Measurements from ENCODE around the gene HCST.
A peak's percentile ranks its signal among the peaks of the same experiment; 100 is the strongest.

The HCST gene

GRCh38 chr19:35931874-35932202, 29.5 kb downstream of the HCST start:
- H3K4me1 Mint-ChIP-seq (ENCODE audit: low read depth), result peaks cover 33% of the 10 kb centered on the region

GRCh38 chr19:35932291-35932936, 30.1 kb downstream of the HCST start:
- no peak overlapping the region for H3K4me3 Mint-ChIP-seq
- no peaks in the 10 kb centered on the region for H3K36me3 Mint-ChIP-seq (ENCODE audit: low read depth)
- H3K27ac Mint-ChIP-seq, result no peak overlapping the region
- no peak for DNase-seq
- H3K9me3 Mint-ChIP-seq, result peaks cover 2% of the 10 kb centered on the region
- H3K4me1 Mint-ChIP-seq (ENCODE audit: low read depth), result peaks cover 39% of the 10 kb centered on the region
- H3K27me3 Mint-ChIP-seq, result no peaks in the 10 kb centered on the region

More at GRCh38 chr19:35931874-35932202, 29.5 kb downstream of the HCST start:
- no peak for DNase-seq
- Mint-ChIP-seq H3K27ac (peak overlapping the region; percentile 75), H3K27me3 (no peaks in the 10 kb centered on the region), H3K36me3 (ENCODE audit: low read depth) (no peaks in the 10 kb centered on the region), H3K9me3 (peaks cover 2% of the 10 kb centered on the region), H3K4me3 (peak overlapping the region; percentile 39)

GRCh38 chr19:35935911-35936737, 33.8 kb downstream of the HCST start, which contains the start of gene LRFN3:
Gene LRFN3, plus strand, starts transcription at chr19:35936374. Its CDS starts 3,052 bp downstream, at chr19:35939426.
- H3K36me3 Mint-ChIP-seq (ENCODE audit: low read depth), result peaks cover 11% of the 10 kb centered on the region
- H3K9me3 Mint-ChIP-seq, result no peaks in the 10 kb centered on the region
- DNase-seq, result peak; percentile 77
- H3K4me1 Mint-ChIP-seq (ENCODE audit: low read depth), result peaks cover 40% of the 10 kb centered on the region
- peak within 1 kb of the TSS; percentile 77 for H3K27ac Mint-ChIP-seq
- no peaks in the 10 kb centered on the region for H3K27me3 Mint-ChIP-seq
- H3K4me3 Mint-ChIP-seq, result peak within 1 kb of the TSS; percentile 83

- H3K4me1 Mint-ChIP-seq (ENCODE audit: low read depth), result peaks cover 36% of the 10 kb centered on the region
- no peaks in the 10 kb centered on the region for H3K9me3 Mint-ChIP-seq
- H3K36me3 Mint-ChIP-seq (ENCODE audit: low read depth), result peaks cover 11% of the 10 kb centered on the region
- peak overlapping the region; percentile 65 for H3K27ac Mint-ChIP-seq
- no peaks in the 10 kb centered on the region for H3K27me3 Mint-ChIP-seq
- H3K4me3 Mint-ChIP-seq, result peak overlapping the region; percentile 73
- no peak for DNase-seq
Measured at GRCh38 chr19:35936738-35937268, 34.5 kb downstream of the HCST start.

GRCh38 chr19:35937345-35938281, 35.3 kb downstream of the HCST start:
- Mint-ChIP-seq H3K4me3 (peak overlapping the region; percentile 73), H3K27ac (peak overlapping the region; percentile 62), H3K4me1 (ENCODE audit: low read depth) (peaks cover 31% of the 10 kb centered on the region), H3K27me3 (no peaks in the 10 kb centered on the region), H3K36me3 (ENCODE audit: low read depth) (peaks cover 11% of the 10 kb centered on the region), H3K9me3 (no peaks in the 10 kb centered on the region)
- no peak for DNase-seq

GRCh38 chr19:35938282-35939224, 36.2 kb downstream of the HCST start:
- no peaks in the 10 kb centered on the region for H3K9me3 Mint-ChIP-seq
- peak overlapping the region; percentile 62 for H3K27ac Mint-ChIP-seq
- DNase-seq, result no peak
- H3K36me3 Mint-ChIP-seq (ENCODE audit: low read depth), result peaks cover 12% of the 10 kb centered on the region
- H3K4me1 Mint-ChIP-seq (ENCODE audit: low read depth), result peaks cover 31% of the 10 kb centered on the region
- peak overlapping the region; percentile 73 for H3K4me3 Mint-ChIP-seq
- no peaks in the 10 kb centered on the region for H3K27me3 Mint-ChIP-seq

- Mint-ChIP-seq H3K4me3 (no peak overlapping the region), H3K36me3 (ENCODE audit: low read depth) (peaks cover 16% of the 10 kb centered on the region), H3K9me3 (no peaks in the 10 kb centered on the region), H3K4me1 (ENCODE audit: low read depth) (peaks cover 33% of the 10 kb centered on the region), H3K27ac (no peak overlapping the region), H3K27me3 (no peaks in the 10 kb centered on the region)
- DNase-seq, result no peak
Measured at GRCh38 chr19:35939307-35940077, 37.2 kb downstream of the HCST start.

- no peak overlapping the region for H3K27ac Mint-ChIP-seq
Measured at GRCh38 chr19:35940078-35940775, 37.9 kb downstream of the HCST start.

GRCh38 chr19:35940839-35941238, 38.5 kb downstream of the HCST start:
- Mint-ChIP-seq H3K27ac (no peak overlapping the region), H3K36me3 (ENCODE audit: low read depth) (peaks cover 18% of the 10 kb centered on the region), H3K4me3 (no peak overlapping the region)

More at GRCh38 chr19:35940078-35940775, 37.9 kb downstream of the HCST start:
- H3K9me3 Mint-ChIP-seq, result no peaks in the 10 kb centered on the region
- peaks cover 18% of the 10 kb centered on the region for H3K36me3 Mint-ChIP-seq (ENCODE audit: low read depth)
- H3K4me3 Mint-ChIP-seq, result no peak overlapping the region
- no peak for DNase-seq
- peaks cover 33% of the 10 kb centered on the region for H3K4me1 Mint-ChIP-seq (ENCODE audit: low read depth)
- H3K27me3 Mint-ChIP-seq, result no peaks in the 10 kb centered on the region

GRCh38 chr19:35942235-35942634, 39.9 kb downstream of the HCST start:
- no peaks in the 10 kb centered on the region for H3K9me3 Mint-ChIP-seq
- no peak overlapping the region for H3K4me3 Mint-ChIP-seq
- H3K36me3 Mint-ChIP-seq (ENCODE audit: low read depth), result peaks cover 18% of the 10 kb centered on the region
- no peaks in the 10 kb centered on the region for H3K27me3 Mint-ChIP-seq
- DNase-seq, result no peak
- H3K4me1 Mint-ChIP-seq (ENCODE audit: low read depth), result peaks cover 21% of the 10 kb centered on the region
- H3K27ac Mint-ChIP-seq, result no peak overlapping the region

More at GRCh38 chr19:35940839-35941238, 38.5 kb downstream of the HCST start:
- peaks cover 28% of the 10 kb centered on the region for H3K4me1 Mint-ChIP-seq (ENCODE audit: low read depth)
- H3K9me3 Mint-ChIP-seq, result no peaks in the 10 kb centered on the region
- no peak for DNase-seq
- H3K27me3 Mint-ChIP-seq, result no peaks in the 10 kb centered on the region

- peak overlapping the region; percentile 70 for H3K27ac Mint-ChIP-seq
- no peaks in the 10 kb centered on the region for H3K27me3 Mint-ChIP-seq
- H3K9me3 Mint-ChIP-seq, result no peaks in the 10 kb centered on the region
- peaks cover 8% of the 10 kb centered on the region for H3K4me1 Mint-ChIP-seq (ENCODE audit: low read depth)
- no peak overlapping the region for H3K4me3 Mint-ChIP-seq
- DNase-seq, result no peak
- peaks cover 16% of the 10 kb centered on the region for H3K36me3 Mint-ChIP-seq (ENCODE audit: low read depth)
Measured at GRCh38 chr19:35943321-35944301, 41.3 kb downstream of the HCST start.
